IMR-90 (cell line): Measurements from ENCODE around the gene LRP6.

Experiments
- BHLHE40 ChIP-seq: fragments of 150-350 bp; IDR thresholded peaks from 2 replicates; pipeline ENCODE4 v1.6.1; 2016; ENCODE audit warnings: mild to moderate bottlenecking, low read depth, low read length
- CEBPB ChIP-seq: IDR thresholded peaks from 2 replicates; pipeline ENCODE4 v1.6.1; 2012; ENCODE audit warnings: low read depth, low read length, improper control_type of control experiment
- CTCF ChIP-seq: conservative IDR thresholded peaks from 2 replicates; pipeline ENCODE4 v1.5.1; 2012; ENCODE audit warnings: mild to moderate bottlenecking, low read depth, low read length, improper control_type of control experiment
- RAD21 ChIP-seq: IDR thresholded peaks from 2 replicates; pipeline ENCODE4 v1.6.1; 2012; ENCODE audit warnings: low read length, improper control_type of control experiment

- TF ChIP-seq CEBPB, result 0 out of 2 replicates have a peak, but pooled peaks have one; percentile 14
- no peak for TF ChIP-seq CTCF
- TF ChIP-seq RAD21, result no peak
- TF ChIP-seq BHLHE40, result no peak
These were observed 37.2 kb downstream of the LRP6 start for GRCh38 chr12:12229556-12230092.
